C4-2B (cell line): ENCODE data around the gene YPEL1.
"Not testable (repeated sequence)": the region's sequence is repeated elsewhere in the genome, so short reads cannot be mapped to it uniquely, and the experiment has no call there.

Experiments
- H3K27ac ChIP-seq: fragments of 450-650 bp; 2 replicates; pipeline ENCODE4 v1.5.1; 2017
- CTCF ChIP-seq: fragments of 450-650 bp; conservative IDR thresholded peaks from 2 replicates; pipeline ENCODE4 v1.5.1; 2017; ENCODE audit warnings: mild to moderate bottlenecking
- ZFX ChIP-seq: fragments of 450-650 bp; IDR thresholded peaks from 2 replicates; pipeline ENCODE4 v1.6.1; 2017

The YPEL1 gene

GRCh38 chr22:21696115-21696514 is 39.5 kb downstream of the YPEL1 start:
- TF ChIP-seq ZFX (no peak), CTCF (no peak)
- H3K27ac ChIP-seq, result no peak overlapping the region

GRCh38 chr22:21695430-21696085 is 40.0 kb downstream of the YPEL1 start:
- TF ChIP-seq CTCF, result no peak
- TF ChIP-seq ZFX, result no peak
- no peak overlapping the region for H3K27ac ChIP-seq

- H3K27ac ChIP-seq, result no peak overlapping the region
- no peak for TF ChIP-seq ZFX
- TF ChIP-seq CTCF, result no peak
Observed at GRCh38 chr22:21694795-21695429, 40.7 kb downstream of the YPEL1 start.

GRCh38 chr22:21694394-21694793 is 41.2 kb downstream of the YPEL1 start:
- H3K27ac ChIP-seq, result no peak overlapping the region
- no peak for TF ChIP-seq CTCF
- TF ChIP-seq ZFX, result no peak

GRCh38 chr22:21693999-21694341 is 41.6 kb downstream of the YPEL1 start:
- no peak overlapping the region for H3K27ac ChIP-seq
- no peak for TF ChIP-seq ZFX
- no peak for TF ChIP-seq CTCF

GRCh38 chr22:21693333-21693998 is 42.1 kb downstream of the YPEL1 start:
- TF ChIP-seq ZFX (no peak), CTCF (no peak)
- no peak overlapping the region for H3K27ac ChIP-seq

- not testable (repeated sequence) for H3K27ac ChIP-seq
Observed at GRCh38 chr22:21692856-21693255, 42.7 kb downstream of the YPEL1 start.

GRCh38 chr22:21691816-21692215 is 43.8 kb downstream of the YPEL1 start:
- TF ChIP-seq ZFX (no peak), CTCF (no peak)
- no peak overlapping the region for H3K27ac ChIP-seq
